ENCODE results near the gene GALNTL6.

DNA sequence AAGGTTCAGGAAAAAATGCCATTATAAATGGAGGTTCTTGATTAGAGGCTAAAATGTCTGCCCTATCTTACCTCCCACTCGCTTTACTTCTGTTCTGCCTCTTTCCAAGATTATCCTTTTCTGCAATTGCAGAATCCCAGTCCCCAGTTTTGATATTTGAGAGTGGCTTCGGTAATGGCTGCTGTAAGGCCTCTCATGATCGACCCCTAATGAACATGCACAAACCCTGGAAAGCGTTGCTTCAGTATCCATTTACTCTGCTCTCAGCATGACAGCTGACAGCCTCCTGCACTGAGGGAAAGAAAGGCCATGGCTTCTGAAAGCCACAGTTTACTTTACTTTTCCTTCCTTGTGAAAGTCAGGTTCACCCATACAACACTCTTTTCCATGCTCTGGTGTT, 1030.0 kb downstream of the GALNTL6 start:
- no peak for TF ChIP-seq CEBPB (tag; IDR thresholded peaks at IDR 0.05)
- TF ChIP-seq YY1 (IDR thresholded peaks at IDR 0.05; ENCODE audit: borderline replicate concordance in 1 of 3, control insufficient read depth in 1 of 3, extremely low read depth in 1 of 3, insufficient read depth in 3 of 3, insufficient read length in 1 of 3, insufficient replicate concordance in 2 of 3, low read depth in 1 of 3, low read length in 2 of 3): no peak
- TF ChIP-seq RNF2 (IDR thresholded peaks at IDR 0.05): no peak
- no peak for TF ChIP-seq ESRRA (IDR thresholded peaks at IDR 0.05; ENCODE audit: borderline replicate concordance, low read depth)
- TF ChIP-seq, protein P1, sequence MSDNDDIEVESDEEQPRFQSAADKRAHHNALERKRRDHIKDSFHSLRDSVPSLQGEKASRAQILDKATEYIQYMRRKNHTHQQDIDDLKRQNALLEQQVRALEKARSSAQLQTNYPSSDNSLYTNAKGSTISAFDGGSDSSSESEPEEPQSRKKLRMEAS (CRISPR knock-in tag; IDR thresholded peaks at IDR 0.05): no peak
- TF ChIP-seq BRCA1 (IDR thresholded peaks at IDR 0.05): no peak
- no peak for TF ChIP-seq BRCA1 (CRISPR knock-in tag; IDR thresholded peaks at IDR 0.05)
- TF ChIP-seq, protein P2, sequence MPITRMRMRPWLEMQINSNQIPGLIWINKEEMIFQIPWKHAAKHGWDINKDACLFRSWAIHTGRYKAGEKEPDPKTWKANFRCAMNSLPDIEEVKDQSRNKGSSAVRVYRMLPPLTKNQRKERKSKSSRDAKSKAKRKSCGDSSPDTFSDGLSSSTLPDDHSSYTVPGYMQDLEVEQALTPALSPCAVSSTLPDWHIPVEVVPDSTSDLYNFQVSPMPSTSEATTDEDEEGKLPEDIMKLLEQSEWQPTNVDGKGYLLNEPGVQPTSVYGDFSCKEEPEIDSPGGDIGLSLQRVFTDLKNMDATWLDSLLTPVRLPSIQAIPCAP (CRISPR knock-in tag; IDR thresholded peaks at IDR 0.05; ENCODE audit: borderline replicate concordance): no peak
- TF ChIP-seq BRF1 (IDR thresholded peaks at IDR 0.05; ENCODE audit: borderline replicate concordance, extremely low read depth, insufficient read length): no peak
- TF ChIP-seq BDP1 (IDR thresholded peaks at IDR 0.05; ENCODE audit: insufficient read depth, insufficient read length): no peak

All from K562 (cell line).